ENCODE results near the gene MAST4. TPM values are rescaled to one million over a fixed set of nuclear protein-coding genes. Genes with fewer than 3 reads are reported as not detected.
A peak's percentile ranks its signal among the peaks of the same experiment; 100 is the strongest.

MAST4 gene
- total and polyA plus RNA-seq, 12 donors: 29.6 to 93.3 (median 76.6) TPM

DNA sequence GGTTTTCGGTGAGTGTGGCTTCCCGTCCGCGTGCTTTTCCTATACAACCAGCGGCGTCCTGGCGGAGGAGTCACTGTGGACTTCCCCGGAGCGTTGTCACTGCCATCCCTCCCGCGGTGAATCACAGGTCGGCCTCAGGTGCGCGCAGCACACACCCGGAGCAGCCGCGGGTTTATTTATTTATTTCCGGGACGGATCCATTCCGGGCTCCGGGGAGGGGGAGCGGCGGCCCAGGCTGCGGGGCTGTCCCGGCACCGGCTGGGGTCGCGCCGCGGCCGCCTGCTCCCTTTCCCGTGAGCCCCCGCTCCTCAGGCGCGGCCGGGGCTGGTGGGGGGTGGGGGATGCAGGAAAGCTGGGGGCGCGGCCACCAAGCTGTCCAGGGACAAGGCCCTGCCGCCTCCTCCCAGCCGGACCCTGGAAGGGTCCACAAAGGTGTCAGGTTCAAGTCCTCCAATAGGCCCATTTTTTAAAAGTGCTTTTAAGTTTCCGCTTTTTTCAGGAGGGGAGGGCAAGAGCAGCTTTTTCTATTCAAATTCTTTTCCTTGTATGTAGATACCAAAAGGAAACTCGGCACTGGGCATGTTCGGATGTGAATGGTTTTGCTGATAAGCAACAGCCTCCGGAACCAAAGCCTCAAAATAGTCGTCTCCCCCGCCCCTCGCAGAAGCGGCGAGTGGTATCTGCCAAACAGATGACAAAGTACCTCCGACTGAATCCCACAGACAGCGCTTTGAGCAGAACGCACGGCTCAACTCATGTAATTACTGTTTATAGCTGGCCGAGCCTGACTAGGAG, 407.9 kb downstream of the MAST4 start:
- DNase-seq (peak; percentile 80 to 94), ATAC-seq (peak; percentile 89 to 95 (median 92))
- intact Hi-C loops (cut with DNase I): loop anchor here in 4 of 10 donors (1.0 to 10.0 kb wide), 4 partner anchors 89 to 98 kb away; no protein-coding TSS in a partner anchor
- Histone ChIP-seq H3K4me3 (peak overlapping the region; percentile 38 to 70 (median 60)), H3K27me3 (peaks cover 0 to 5% (median 0%) of the 10 kb centered on the region in 7 donors), H3K4me1 (peaks cover 5 to 64% (median 55%) of the 10 kb centered on the region in 9 donors), H3K27ac (peak overlapping the region; percentile 79 to 94 (median 88)), H3K36me3 (no peaks in the 10 kb centered on the region), H3K9me3 (no peaks in the 10 kb centered on the region)
- no peak for TF ChIP-seq CTCF (IDR thresholded peaks at IDR 0.05)
- 1% methylated on average over 54 of the region's 54 CpGs for whole genome bisulfite sequencing, 2 donors

DNA sequence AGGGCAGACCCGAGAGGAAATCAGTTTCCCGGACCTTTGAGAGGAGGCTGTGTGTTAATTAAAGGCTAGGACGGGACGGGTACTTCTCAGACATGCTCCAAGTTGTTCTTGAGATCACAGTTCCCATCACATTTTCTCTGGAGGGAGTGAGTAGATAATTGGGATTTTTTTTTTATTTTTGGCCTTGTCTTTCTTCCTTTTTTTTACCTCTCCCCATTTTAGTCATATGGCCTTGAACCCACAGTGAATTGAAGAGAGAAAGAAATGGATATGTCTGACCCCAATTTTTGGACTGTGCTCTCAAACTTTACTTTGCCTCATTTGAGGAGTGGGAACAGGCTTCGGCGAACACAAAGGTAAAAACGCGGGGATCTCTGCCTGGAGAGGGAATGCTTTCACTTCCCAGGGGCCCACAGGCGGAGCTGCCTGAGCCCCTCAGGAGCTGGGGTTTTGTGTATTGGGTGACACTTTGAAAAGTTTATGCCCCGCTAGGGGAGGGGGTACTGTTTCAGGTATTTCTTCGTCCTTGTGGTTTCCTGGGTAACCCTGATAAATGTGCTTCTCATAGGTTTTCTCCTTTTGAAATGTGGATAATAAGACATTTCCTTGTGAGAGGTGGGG, 408.6 kb downstream of the MAST4 start:
- Histone ChIP-seq H3K4me3 (peak overlapping the region; percentile 38 to 70 (median 60)), H3K27ac (peak overlapping the region; percentile 79 to 94 (median 88)), H3K4me1 (peaks cover 5 to 70% (median 59%) of the 10 kb centered on the region in 9 donors), H3K9me3 (no peaks in the 10 kb centered on the region), H3K36me3 (no peaks in the 10 kb centered on the region), H3K27me3 (peaks cover 0 to 5% (median 0%) of the 10 kb centered on the region in 7 donors)
- DNase-seq (no peak), ATAC-seq (peak in 2 of 8 donors; percentile 17 to 22)
- WGBS, 2 donors: 7 to 10% methylated on average over 11 of the region's 11 CpGs
- TF ChIP-seq CTCF (IDR thresholded peaks at IDR 0.05): no peak
- intact Hi-C loops (cut with DNase I): loop anchor here in 5 of 10 donors (5.0 to 10.0 kb wide), 5 partner anchors 37 to 97 kb away; no protein-coding TSS in a partner anchor

DNA sequence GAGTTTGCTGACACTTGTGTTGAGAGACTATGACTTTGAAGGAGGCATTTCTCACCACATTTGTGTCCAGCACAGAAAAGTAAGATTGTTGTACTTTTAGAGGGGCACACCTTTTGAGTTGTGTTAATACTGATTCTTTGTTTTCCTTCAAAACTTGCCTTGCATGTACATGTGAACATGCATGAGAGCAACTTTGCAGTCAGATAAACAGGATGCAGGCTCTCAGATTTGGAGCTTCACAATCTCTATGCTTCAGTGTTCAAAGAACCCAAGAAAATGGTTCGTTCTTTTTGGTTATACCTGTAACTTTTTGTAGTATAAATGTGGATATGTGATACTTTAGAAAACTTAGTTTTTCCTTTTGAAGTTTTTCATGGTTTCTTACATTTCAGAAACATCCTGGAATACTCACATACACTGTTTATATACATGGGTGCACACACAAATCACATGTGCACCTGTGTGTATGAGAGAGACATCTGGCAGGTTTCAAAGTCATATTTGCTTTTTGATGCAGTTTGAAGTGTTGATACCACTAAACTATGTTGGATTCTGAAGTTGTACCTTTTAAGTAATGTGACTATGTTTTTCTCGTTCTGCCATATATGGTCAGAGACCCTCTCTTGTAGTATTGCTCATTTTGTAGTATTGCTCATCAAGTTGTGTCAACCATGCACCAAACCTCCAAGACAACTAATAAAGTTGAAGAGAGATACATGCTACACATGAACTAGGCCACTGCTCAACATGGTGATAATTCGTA, 409.7 kb downstream of the MAST4 start:
- WGBS, 2 donors: 58 to 65% methylated on average over 3 of the region's 3 CpGs
- H3K27me3 ChIP-seq: peaks cover 0 to 5% (median 0%) of the 10 kb centered on the region in 7 donors
- peak overlapping the region; percentile 79 to 94 (median 88) for H3K27ac ChIP-seq
- DNase-seq (no peak), ATAC-seq (no peak)
- TF ChIP-seq CTCF (IDR thresholded peaks at IDR 0.05): no peak
- H3K4me3 ChIP-seq: peak overlapping the region in 9 of 10 donors; percentile 44 to 70 (median 63)
- no peaks in the 10 kb centered on the region for H3K9me3 ChIP-seq
- H3K36me3 ChIP-seq: no peaks in the 10 kb centered on the region
- peaks cover 6 to 81% (median 68%) of the 10 kb centered on the region in 9 donors for H3K4me1 ChIP-seq
- intact Hi-C loops (cut with DNase I): loop anchor here in 5 of 10 donors (5.0 to 10.0 kb wide), 4 partner anchors 36 to 91 kb away; no protein-coding TSS in a partner anchor

- Histone ChIP-seq H3K4me1 (peaks cover 12 to 87% (median 73%) of the 10 kb centered on the region in 9 donors), H3K27ac (peak overlapping the region in 7 of 10 donors; percentile 2 to 94 (median 80)), H3K27me3 (peaks cover 0 to 5% (median 0%) of the 10 kb centered on the region in 7 donors), H3K4me3 (peak overlapping the region in 8 of 10 donors; percentile 44 to 70 (median 63)), H3K9me3 (no peaks in the 10 kb centered on the region), H3K36me3 (no peaks in the 10 kb centered on the region)
- no peak for TF ChIP-seq CTCF (IDR thresholded peaks at IDR 0.05)
- no peak for ATAC-seq
- intact Hi-C loops (cut with DNase I): loop anchor here in 5 of 10 donors (5.0 to 10.0 kb wide), 4 partner anchors 36 to 91 kb away; no protein-coding TSS in a partner anchor
- no peak for DNase-seq
- 61 to 64% methylated on average over 3 of the region's 3 CpGs for WGBS, 2 donors
Measured at GRCh38 chr5:67006500-67006848, 410.3 kb downstream of the MAST4 start.
